Astrocyte of the cerebellum (primary cell): ENCODE results near the gene PLCD1.
"Not testable (repeated sequence)": the region's sequence is repeated elsewhere in the genome, so short reads cannot be mapped to it uniquely, and the experiment has no call there.

Experiments used
- DNase-seq: peaks from one replicate; pipeline ENCODE4 v3.0.0-alpha.2; 2011; ENCODE audit warnings: low read depth
- H3K4me3 ChIP-seq: 2 replicates; pipeline ENCODE4 v1.5.1; 2011; ENCODE audit warnings: mild to moderate bottlenecking, low read depth, low read length, moderate library complexity
- in situ Hi-C: cut with HindIII; loops from 2 replicates; pipeline ENCODE4 v1.10.0; 2017; ENCODE audit warnings: low sequenced_read_pairs
- TF ChIP-seq, protein P1 (sequence below): IDR thresholded peaks from 2 replicates; pipeline ENCODE4 v1.5.1; 2012; ENCODE audit warnings: low read length, low read depth, moderate library complexity, mild to moderate bottlenecking; ENCODE audit errors: missing control alignments

The PLCD1 gene

DNA sequence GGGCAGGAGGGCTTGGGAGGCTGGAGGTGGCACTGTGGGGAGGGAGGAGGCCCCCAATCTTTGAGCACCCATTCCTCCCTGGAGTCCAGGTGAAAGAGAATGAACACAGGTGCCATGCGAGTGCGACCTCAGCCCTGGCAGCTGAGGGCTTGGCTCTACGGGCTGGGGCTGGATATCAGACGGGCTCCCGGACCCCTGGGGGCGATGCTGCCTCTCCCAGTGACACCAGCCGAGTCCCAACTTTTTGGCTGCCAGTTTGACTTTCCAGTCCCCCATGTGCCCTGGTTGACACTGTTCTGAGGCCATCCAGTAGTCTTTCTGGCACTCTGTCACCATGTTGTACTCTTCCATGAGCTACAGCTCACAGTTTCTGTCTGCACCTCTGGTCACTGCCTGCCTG lies 37.6 kb downstream of the PLCD1 start:
- no peak overlapping the region for H3K4me3 ChIP-seq
- TF ChIP-seq, protein P1, sequence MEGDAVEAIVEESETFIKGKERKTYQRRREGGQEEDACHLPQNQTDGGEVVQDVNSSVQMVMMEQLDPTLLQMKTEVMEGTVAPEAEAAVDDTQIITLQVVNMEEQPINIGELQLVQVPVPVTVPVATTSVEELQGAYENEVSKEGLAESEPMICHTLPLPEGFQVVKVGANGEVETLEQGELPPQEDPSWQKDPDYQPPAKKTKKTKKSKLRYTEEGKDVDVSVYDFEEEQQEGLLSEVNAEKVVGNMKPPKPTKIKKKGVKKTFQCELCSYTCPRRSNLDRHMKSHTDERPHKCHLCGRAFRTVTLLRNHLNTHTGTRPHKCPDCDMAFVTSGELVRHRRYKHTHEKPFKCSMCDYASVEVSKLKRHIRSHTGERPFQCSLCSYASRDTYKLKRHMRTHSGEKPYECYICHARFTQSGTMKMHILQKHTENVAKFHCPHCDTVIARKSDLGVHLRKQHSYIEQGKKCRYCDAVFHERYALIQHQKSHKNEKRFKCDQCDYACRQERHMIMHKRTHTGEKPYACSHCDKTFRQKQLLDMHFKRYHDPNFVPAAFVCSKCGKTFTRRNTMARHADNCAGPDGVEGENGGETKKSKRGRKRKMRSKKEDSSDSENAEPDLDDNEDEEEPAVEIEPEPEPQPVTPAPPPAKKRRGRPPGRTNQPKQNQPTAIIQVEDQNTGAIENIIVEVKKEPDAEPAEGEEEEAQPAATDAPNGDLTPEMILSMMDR: no peak
- in situ Hi-C loops: no loop called here
- DNase-seq: no peak

DNA sequence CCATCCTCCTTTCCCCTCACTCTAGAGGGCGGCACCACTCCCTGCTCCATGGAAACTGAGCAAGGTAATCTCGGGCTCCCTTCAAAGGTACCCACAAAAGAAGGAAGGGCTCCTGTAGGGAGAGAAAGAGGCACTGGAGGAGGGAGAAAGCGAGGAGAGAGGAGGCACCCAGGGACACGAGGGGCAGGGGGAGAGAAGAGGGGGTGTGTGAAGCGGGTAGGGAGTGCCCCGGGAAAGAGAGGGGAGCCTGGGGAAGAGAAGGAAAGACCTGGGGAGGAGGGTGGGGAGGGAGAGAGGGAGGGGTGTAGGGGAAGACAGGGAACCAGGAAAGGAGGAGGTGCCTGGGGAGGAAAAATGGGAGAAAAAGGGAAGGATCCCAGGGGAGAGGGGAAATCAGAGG lies 38.3 kb downstream of the PLCD1 start:
- TF ChIP-seq, protein P1: no peak
- in situ Hi-C loops: no loop called here
- no peak overlapping the region for H3K4me3 ChIP-seq
- DNase-seq: no peak

DNA sequence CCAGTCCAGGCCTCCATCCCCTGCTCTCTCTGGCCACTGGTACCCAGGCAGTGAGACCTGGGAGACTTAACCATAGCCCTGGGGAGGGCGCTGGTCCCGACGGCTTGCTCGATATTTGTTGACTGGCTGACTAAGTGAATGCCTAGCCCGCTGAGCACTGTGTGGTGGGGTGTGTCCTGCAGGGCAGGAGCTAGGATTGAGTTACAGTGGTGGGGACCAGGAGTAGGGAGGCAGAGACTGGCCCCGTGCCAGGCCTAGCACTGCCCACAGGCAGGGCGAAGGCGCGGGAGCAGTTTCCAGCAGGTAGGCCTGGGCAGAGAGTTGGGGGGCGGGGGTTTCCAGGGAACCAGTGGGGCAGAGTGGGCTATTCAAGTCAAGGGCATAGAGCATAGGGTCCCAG lies 38.9 kb downstream of the PLCD1 start, which contains the start of gene VILL:
Gene VILL, plus strand, starts transcription at position 260 of the 400 bp plus-strand sequence. CDS start 2,887 bp downstream, outside the sequence.
- TF ChIP-seq, protein P1: no peak
- no peak within 1 kb of the TSS for H3K4me3 ChIP-seq
- no peak for DNase-seq
- in situ Hi-C loops: no loop called here

DNA sequence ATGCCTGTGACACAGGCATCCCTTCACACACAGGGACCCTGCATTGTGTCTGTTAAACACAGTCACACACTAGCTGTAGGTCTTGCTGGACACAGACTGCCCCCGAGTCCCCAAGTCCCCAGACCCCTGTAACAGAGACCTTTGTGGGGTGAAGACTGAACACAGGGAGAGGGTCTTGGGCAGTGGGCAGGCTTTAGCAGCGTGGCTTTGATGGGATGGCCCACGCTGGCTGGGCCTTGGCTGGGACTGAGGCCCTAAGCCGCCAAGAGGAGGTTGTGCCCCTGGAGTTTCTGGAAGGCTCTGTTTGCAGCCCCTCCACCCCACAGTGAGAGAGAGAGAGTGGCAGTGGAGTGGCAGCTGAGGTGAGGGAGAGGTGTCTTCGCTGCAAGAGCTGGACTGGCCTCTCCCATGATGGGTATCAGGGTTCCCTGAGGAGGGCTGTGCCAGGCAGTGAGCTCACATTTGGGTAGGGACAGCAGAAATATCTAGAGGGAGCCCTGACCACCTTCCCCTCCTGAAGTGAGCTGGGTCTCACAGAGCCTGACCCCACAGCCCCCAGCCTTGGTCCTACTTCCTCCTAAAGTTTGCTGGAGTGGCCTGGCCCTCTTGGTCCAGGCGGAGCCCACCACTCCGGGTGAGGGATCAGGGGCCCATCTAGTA lies 39.5 kb downstream of the PLCD1 start:
- TF ChIP-seq, protein P1: no peak
- H3K4me3 ChIP-seq: no peak overlapping the region
- no peak for DNase-seq
- in situ Hi-C loops: no loop called here

DNA sequence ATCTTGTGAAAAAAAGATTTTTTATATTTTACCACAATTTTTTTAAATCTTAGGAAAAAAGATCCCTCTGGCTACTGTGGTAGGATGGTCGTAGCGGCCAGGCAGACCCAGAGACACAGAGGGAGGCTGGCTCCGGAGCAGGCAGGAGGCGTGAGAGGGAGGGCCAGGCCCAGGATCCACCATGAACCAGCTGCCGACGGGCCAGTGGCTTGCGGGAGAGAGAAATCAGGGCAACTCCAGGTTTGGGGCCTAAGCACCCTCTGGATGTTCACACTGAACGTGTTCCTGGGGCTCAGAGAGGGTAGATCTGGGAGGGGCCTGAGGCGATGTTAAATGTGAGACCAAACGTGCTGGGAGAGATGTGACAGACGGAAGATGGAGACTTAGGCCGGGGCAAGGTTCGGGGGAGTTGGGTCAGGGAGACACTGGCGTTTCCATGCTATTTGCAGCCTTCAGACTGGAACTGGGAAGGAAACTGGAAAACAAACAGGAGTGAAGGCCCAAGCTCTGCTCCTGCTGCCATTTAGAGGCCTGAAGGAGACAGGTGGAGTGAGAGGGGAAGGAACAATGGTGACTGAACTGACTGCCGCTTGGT lies 40.4 kb downstream of the PLCD1 start:
- TF ChIP-seq, protein P1: no peak
- no peak for DNase-seq
- no peak overlapping the region for H3K4me3 ChIP-seq
- in situ Hi-C loops: no loop called here

DNA sequence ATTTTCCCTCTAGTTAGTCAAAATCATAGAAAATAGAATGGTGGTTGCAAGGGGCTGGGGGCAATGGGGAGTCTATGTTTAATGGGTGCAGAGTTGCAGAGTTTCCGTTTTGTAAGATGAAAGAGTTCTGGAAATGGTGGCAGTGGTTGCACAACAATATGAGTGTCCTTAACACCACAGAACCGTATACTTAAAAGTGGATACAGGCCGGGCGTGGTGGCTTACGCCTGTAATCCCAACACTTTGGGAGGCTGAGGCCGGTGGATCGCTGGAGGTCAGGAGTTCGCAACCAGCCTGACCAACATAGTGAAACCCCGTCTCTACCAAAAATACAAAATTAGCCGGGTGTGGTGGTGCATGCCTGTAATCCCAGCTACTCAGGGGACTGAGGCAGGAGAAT lies 41.1 kb downstream of the PLCD1 start:
- DNase-seq, H3K4me3 ChIP-seq, in situ Hi-C loops: not testable (repeated sequence)

DNA sequence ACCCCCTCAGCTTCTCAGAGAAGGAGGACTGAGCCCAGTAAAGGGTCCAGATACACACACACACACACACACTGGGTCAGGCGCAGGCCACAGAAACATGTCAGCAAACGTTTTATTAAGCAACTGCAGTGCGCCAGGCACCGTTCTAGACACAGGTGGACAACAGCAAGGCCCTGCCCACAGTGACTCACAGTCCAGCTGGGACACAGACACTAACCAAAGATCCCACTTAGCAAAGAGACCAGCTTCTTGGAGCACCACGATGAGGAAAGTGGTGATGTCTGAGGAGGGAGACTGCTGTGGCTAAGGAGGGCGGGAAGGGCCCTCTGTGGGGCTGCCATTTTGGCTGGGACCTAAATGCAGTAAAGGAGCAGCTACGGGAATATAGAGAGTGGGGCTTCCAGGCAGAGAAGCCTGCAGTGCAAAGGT lies 41.7 kb downstream of the PLCD1 start:
- TF ChIP-seq, protein P1: no peak
- H3K4me3 ChIP-seq: no peak overlapping the region
- no peak for DNase-seq
- in situ Hi-C loops: no loop called here
